A549 treated with GW870086 at 1 μM for 4 hours (cell line): ENCODE results near the gene CYP4X1. TPM values are rescaled to one million over a fixed set of nuclear protein-coding genes. Genes with fewer than 3 reads are reported as not detected.

Source experiments
- total RNA-seq: library from RNA; stranded (reverse); fragments of 200-300 nt; extraction: Qiagen RNA extraction; gene quantifications from 5 replicates; pipeline ENCODE4 v1.2.3, GENCODE V29; 2022; ENCODE audit warnings: low read depth

Gene CYP4X1
- total RNA-seq: 0.11 TPM in 1 of 5 replicates, not detected in the others

GRCh38 chr1:47023268-47024140, at the start of gene CYP4X1:
TSS of gene CYP4X1 (plus strand) at chr1:47023669. CDS start at chr1:47023818, 149 bp downstream.

GRCh38 chr1:47067097-47067594, 43.7 kb downstream of the CYP4X1 start, which contains the start of gene CYP4Z1:
TSS of gene CYP4Z1 (plus strand) at chr1:47067231. CDS start at chr1:47067491, 260 bp downstream.

Other genes starting within 250 kb of the CYP4X1 start
- not detected in 5 replicates for gene CYP4B1, start 224.6 kb upstream of the CYP4X1 start, total RNA-seq
- gene CYP4A11, start 82.2 kb upstream of the CYP4X1 start, total RNA-seq: not detected in 5 replicates
- not detected in 5 replicates for gene CYP4Z1, start 43.6 kb downstream of the CYP4X1 start, total RNA-seq
- gene CYP4A22, start 113.8 kb downstream of the CYP4X1 start, total RNA-seq: not detected in 5 replicates
- gene PDZK1IP1, start 166.4 kb downstream of the CYP4X1 start, total RNA-seq: 6.2 to 9.4 TPM (median 8.5 TPM) in 5 replicates
- gene TAL1, start 208.6 kb downstream of the CYP4X1 start, total RNA-seq: not detected in 5 replicates